ENCODE data around the gene GULP1. TPM values are rescaled to one million over a fixed set of nuclear protein-coding genes. Genes with fewer than 3 reads are reported as not detected.

Gene GULP1
- total RNA-seq, 1 experiment from 2014 or later: 76.0 TPM

GRCh38 chr2:188610827-188611226 is 319.2 kb downstream of the GULP1 start:
- no peak for DNase-seq (ENCODE audit: low read depth, low spot score)
- POLR2A ChIA-PET: no interaction called here
- H3K79me2 ChIP-seq (ENCODE audit: insufficient read depth, low read length): no peaks in the 10 kb centered on the region
- no peak overlapping the region for H3K4me3 ChIP-seq (replicated peaks in 1 of 2; ENCODE audit: low read depth in 1 of 2, low read length in 2 of 2)
- intact Hi-C loops (cut with micrococcal nuclease): no loop called here
- H3K4me1 ChIP-seq (ENCODE audit: control insufficient read depth in 1 of 2, insufficient read depth in 2 of 2, low read length in 2 of 2): peaks cover 0 to 8% of the 10 kb centered on the region in 2 experiments; a peak in 2 of 4 replicates
- no peaks in the 10 kb centered on the region for H4K20me1 ChIP-seq (ENCODE audit: insufficient read depth)
- no peaks in the 10 kb centered on the region for H3K27me3 ChIP-seq (ENCODE audit: insufficient read depth, low read length)
- no peaks in the 10 kb centered on the region for H3K36me3 ChIP-seq (ENCODE audit: control insufficient read depth in 1 of 2, insufficient read depth in 2 of 2, low read length in 2 of 2)
- H3K4me2 ChIP-seq (ENCODE audit: low read length): no peak overlapping the region
- CTCF ChIA-PET: no interaction called here
- H3K9me2 ChIP-seq (ENCODE audit: insufficient read depth): no peaks in the 10 kb centered on the region
- RAD21 ChIA-PET (ENCODE audit: low non-redundant PET in 1 of 2, low total read pairs in 2 of 2, uncharacterized antibody in 2 of 2, unreplicated experiment in 2 of 2): no interaction called here
- no peak for ATAC-seq
- no TSS peak for BruUV-seq (replicated peaks)
- TF ChIP-seq ZNF274 (IDR thresholded peaks at IDR 0.05; ENCODE audit: low read depth, low read length): no peak
- no peak for TF ChIP-seq POLR2A (IDR thresholded peaks at IDR 0.05; ENCODE audit: borderline replicate concordance, extremely low read depth, insufficient read depth, insufficient read length)
- no peak for TF ChIP-seq JUND (IDR thresholded peaks at IDR 0.05)
- TF ChIP-seq ELF1 (IDR thresholded peaks at IDR 0.05; ENCODE audit: borderline replicate concordance, low read depth): no peak
- no peak for TF ChIP-seq EZH2phosphoT487 (IDR thresholded peaks at IDR 0.05; ENCODE audit: borderline replicate concordance)
- TF ChIP-seq ZBTB33 (IDR thresholded peaks at IDR 0.05; ENCODE audit: extremely low read depth, insufficient replicate concordance, low read length): no peak
- TF ChIP-seq RAD21 (IDR thresholded peaks at IDR 0.05; ENCODE audit: low read depth): no peak
- TF ChIP-seq EZH2 (IDR thresholded peaks at IDR 0.05): no peak
- no peak for TF ChIP-seq CEBPB (IDR thresholded peaks at IDR 0.05; ENCODE audit: low read depth)
- no peak for TF ChIP-seq TCF7L2 (IDR thresholded peaks at IDR 0.05; ENCODE audit: borderline replicate concordance, extremely low read depth, insufficient read depth, insufficient read length)
- no peak for TF ChIP-seq EGR1 (IDR thresholded peaks at IDR 0.05; ENCODE audit: low read depth)
- no peak for TF ChIP-seq CTCF (IDR thresholded peaks at IDR 0.05 in 2 of 3, conservative IDR thresholded peaks at IDR 0.05 in 1 of 3; ENCODE audit: borderline replicate concordance in 1 of 3, insufficient read depth in 1 of 3, low read depth in 2 of 3, low read length in 2 of 3)
- TF ChIP-seq SP1 (IDR thresholded peaks at IDR 0.05; ENCODE audit: low read depth): no peak
- no peak for TF ChIP-seq SIN3A (IDR thresholded peaks at IDR 0.05; ENCODE audit: low read depth)
- no peaks in the 10 kb centered on the region for H3K9me3 ChIP-seq (ENCODE audit: control insufficient read depth in 1 of 2, insufficient read depth in 1 of 2, low read depth in 1 of 2, low read length in 2 of 2)
- H3K9ac ChIP-seq (ENCODE audit: low read length): no peak overlapping the region
- H2AFZ ChIP-seq (ENCODE audit: low read depth, low read length, poor library complexity, severe bottlenecking): no peak overlapping the region
- no peak overlapping the region for H3K27ac ChIP-seq (ENCODE audit: low read depth, low read length)
